Measurements from ENCODE around the gene MTX1. TPM values are rescaled to one million over a fixed set of nuclear protein-coding genes. Genes with fewer than 3 reads are reported as not detected.

The MTX1 gene
- total and polyA plus RNA-seq, 9 of the 15 experiments (the other 6 are each of a cell fraction or from before 2014, with no cell fraction given): 29.1 to 98.4 (median 66.9) TPM

DNA sequence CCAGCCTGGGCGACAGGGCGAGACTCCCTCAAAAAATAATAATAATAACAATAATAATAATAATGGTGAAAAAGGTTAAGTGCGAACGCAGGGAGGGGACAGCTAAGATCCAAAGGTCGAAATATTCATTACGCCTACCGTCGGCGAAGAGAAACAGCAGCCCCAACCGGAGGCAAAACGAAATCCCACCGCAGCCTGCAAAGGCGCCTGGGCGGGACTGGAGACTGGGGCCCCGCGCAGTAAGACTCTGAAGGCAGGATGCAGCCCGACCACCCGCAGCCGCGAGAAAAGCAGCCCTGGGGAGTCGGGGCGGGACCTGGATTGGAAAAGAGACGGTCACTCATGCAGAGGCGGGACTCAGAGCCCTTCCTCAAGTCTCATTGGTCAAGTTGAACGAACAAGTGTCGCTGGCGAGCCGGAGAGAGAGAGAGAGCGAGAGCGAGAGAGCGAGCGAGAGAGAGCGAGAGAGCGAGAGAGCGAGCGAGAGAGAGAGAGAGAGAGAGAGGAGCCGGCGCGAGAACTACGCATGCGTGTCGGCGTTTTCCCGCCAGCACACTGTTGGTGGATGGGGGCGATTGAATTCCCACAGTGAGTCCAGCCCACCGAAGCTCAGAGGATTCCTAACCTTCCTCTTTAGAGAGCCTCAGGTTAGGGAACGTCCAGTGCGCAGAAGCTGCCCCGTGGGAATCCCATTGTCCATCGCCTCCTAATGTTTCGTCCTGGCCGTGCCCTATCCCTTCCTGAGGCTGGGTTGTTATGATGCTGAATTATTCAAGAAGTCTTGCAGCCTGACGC lies 36.1 kb downstream of the MTX1 start (continued):
- TF ChIP-seq, protein P1, sequence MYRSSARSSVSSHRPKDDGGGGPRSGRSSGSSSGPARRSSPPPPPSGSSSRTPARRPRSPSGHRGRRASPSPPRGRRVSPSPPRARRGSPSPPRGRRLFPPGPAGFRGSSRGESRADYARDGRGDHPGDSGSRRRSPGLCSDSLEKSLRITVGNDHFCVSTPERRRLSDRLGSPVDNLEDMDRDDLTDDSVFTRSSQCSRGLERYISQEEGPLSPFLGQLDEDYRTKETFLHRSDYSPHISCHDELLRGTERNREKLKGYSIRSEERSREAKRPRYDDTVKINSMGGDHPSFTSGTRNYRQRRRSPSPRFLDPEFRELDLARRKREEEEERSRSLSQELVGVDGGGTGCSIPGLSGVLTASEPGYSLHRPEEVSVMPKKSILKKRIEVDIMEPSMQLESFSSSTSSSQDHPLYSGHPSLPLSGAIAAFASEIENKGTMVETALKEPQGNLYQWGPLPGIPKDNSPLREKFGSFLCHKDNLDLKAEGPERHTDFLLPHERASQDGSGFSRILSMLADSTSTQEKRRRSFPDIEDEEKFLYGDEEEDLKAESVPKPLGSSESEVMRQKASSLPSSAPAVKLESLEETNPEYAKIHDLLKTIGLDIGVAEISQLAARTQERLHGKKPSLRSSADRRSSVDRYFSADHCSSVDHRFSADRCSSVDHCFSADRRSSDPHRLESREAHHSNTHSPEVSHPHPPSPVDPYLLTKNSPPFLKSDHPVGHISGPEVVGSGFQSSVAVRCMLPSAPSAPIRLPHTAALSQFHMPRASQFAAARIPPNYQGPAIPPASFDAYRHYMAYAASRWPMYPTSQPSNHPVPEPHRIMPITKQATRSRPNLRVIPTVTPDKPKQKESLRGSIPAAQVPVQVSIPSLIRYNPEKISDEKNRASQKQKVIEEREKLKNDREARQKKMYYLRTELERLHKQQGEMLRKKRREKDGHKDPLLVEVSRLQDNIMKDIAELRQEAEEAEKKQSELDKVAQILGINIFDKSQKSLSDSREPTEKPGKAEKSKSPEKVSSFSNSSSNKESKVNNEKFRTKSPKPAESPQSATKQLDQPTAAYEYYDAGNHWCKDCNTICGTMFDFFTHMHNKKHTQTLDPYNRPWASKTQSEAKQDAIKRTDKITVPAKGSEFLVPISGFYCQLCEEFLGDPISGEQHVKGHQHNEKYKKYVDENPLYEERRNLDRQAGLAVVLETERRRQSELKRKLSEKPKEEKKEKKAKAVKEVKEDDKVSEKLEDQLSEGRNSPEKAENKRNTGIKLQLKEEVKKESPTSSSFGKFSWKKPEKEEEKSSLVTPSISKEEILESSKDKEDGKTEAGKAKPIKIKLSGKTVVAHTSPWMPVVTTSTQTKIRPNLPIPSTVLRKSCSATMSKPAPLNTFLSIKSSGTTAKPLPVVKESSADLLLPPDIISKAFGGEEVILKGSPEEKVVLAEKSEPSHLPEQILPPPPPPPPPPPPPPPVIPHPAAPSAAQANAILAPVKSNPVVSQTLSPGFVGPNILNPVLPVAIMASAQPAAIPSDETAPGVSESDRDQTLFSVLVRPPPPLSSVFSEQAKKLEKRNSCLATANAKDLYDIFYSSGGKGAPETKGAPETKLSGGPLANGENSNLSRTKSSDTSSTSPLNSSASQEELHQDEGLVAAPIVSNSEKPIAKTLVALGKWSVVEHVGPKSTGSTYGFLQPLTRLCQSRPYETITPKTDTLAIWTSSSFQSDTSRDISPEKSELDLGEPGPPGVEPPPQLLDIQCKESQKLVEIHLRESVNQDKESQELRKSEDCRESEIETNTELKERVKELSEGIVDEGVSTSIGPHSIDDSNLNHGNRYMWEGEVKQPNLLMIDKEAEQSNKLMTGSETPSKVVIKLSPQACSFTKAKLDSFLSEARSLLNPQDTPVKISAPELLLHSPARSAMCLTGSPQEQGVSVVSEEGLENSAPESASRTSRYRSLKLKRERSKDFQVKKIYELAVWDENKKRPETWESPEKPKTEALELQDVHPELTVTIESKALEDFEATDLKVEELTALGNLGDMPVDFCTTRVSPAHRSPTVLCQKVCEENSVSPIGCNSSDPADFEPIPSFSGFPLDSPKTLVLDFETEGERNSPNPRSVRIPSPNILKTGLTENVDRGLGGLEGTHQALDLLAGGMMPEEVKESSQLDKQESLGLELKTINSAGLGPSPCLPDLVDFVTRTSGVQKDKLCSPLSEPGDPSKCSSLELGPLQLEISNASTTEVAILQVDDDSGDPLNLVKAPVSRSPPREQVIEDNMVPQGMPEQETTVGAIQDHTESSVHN (IDR thresholded peaks at IDR 0.05; ENCODE audit: borderline replicate concordance in 1 of 2, low read depth in 1 of 2): peak in 1 of 2 experiments; percentile 88; a peak in 2 of 4 replicates
- TF ChIP-seq, protein P2, sequence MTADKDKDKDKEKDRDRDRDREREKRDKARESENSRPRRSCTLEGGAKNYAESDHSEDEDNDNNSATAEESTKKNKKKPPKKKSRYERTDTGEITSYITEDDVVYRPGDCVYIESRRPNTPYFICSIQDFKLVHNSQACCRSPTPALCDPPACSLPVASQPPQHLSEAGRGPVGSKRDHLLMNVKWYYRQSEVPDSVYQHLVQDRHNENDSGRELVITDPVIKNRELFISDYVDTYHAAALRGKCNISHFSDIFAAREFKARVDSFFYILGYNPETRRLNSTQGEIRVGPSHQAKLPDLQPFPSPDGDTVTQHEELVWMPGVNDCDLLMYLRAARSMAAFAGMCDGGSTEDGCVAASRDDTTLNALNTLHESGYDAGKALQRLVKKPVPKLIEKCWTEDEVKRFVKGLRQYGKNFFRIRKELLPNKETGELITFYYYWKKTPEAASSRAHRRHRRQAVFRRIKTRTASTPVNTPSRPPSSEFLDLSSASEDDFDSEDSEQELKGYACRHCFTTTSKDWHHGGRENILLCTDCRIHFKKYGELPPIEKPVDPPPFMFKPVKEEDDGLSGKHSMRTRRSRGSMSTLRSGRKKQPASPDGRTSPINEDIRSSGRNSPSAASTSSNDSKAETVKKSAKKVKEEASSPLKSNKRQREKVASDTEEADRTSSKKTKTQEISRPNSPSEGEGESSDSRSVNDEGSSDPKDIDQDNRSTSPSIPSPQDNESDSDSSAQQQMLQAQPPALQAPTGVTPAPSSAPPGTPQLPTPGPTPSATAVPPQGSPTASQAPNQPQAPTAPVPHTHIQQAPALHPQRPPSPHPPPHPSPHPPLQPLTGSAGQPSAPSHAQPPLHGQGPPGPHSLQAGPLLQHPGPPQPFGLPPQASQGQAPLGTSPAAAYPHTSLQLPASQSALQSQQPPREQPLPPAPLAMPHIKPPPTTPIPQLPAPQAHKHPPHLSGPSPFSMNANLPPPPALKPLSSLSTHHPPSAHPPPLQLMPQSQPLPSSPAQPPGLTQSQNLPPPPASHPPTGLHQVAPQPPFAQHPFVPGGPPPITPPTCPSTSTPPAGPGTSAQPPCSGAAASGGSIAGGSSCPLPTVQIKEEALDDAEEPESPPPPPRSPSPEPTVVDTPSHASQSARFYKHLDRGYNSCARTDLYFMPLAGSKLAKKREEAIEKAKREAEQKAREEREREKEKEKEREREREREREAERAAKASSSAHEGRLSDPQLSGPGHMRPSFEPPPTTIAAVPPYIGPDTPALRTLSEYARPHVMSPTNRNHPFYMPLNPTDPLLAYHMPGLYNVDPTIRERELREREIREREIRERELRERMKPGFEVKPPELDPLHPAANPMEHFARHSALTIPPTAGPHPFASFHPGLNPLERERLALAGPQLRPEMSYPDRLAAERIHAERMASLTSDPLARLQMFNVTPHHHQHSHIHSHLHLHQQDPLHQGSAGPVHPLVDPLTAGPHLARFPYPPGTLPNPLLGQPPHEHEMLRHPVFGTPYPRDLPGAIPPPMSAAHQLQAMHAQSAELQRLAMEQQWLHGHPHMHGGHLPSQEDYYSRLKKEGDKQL (CRISPR knock-in tag; IDR thresholded peaks at IDR 0.05; ENCODE audit: borderline replicate concordance): peak; percentile 94; the same call in 1 of the 2 replicates
- TF ChIP-seq, protein P3, sequence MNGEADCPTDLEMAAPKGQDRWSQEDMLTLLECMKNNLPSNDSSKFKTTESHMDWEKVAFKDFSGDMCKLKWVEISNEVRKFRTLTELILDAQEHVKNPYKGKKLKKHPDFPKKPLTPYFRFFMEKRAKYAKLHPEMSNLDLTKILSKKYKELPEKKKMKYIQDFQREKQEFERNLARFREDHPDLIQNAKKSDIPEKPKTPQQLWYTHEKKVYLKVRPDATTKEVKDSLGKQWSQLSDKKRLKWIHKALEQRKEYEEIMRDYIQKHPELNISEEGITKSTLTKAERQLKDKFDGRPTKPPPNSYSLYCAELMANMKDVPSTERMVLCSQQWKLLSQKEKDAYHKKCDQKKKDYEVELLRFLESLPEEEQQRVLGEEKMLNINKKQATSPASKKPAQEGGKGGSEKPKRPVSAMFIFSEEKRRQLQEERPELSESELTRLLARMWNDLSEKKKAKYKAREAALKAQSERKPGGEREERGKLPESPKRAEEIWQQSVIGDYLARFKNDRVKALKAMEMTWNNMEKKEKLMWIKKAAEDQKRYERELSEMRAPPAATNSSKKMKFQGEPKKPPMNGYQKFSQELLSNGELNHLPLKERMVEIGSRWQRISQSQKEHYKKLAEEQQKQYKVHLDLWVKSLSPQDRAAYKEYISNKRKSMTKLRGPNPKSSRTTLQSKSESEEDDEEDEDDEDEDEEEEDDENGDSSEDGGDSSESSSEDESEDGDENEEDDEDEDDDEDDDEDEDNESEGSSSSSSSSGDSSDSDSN (IDR thresholded peaks at IDR 0.05; ENCODE audit: borderline replicate concordance in 1 of 2, low read depth in 2 of 2, low read length in 2 of 2): peak; percentile 46 to 74; a peak in 1 of 4 replicates
- peak; percentile 78 for TF ChIP-seq POLR2B (IDR thresholded peaks at IDR 0.05; ENCODE audit: low read depth, partially characterized antibody)
- TF ChIP-seq ZNF766 (CRISPR knock-in tag; conservative IDR thresholded peaks at IDR 0.05): peak; percentile 81
- no peak for TF ChIP-seq SMARCA5 (IDR thresholded peaks at IDR 0.05)
- TF ChIP-seq FOXK1 (CRISPR knock-in tag; IDR thresholded peaks at IDR 0.05; ENCODE audit: borderline replicate concordance): peak; percentile 95; the same call in 1 of the 2 replicates
- TF ChIP-seq ZNF780A (CRISPR knock-in tag; IDR thresholded peaks at IDR 0.05): no peak

Measured in K562 (cell line).